Measurements from ENCODE around the gene PAQR3.

Gene PAQR3

GRCh38 chr4:78865451-78865850 is 73.8 kb downstream of the PAQR3 start:
- intact Hi-C loops (cut with DNase I): loop anchor here (10.0 kb wide), 1 partner anchor 91 kb away; the partner anchor contains the start of gene BMP2K
- no peak for DNase-seq

- intact Hi-C loops (cut with DNase I): loop anchor here (5.0 to 10.0 kb wide), 2 partner anchors 90 to 252 kb away; partner anchors contain the start of gene BMP2K
- DNase-seq: peak in 11 of 42 donors; percentile 11 to 67 (median 33)
Observed at GRCh38 chr4:78864405-78865024, 74.7 kb downstream of the PAQR3 start.

- intact Hi-C loops (cut with DNase I): loop anchor here (5.0 to 10.0 kb wide), 2 partner anchors 89 to 252 kb away; partner anchors contain the start of gene BMP2K
- DNase-seq: no peak
Observed at GRCh38 chr4:78863991-78864390, 75.2 kb downstream of the PAQR3 start.

GRCh38 chr4:78863254-78863869 is 75.9 kb downstream of the PAQR3 start:
- no peak for DNase-seq
- intact Hi-C loops (cut with DNase I): loop anchor here (5.0 to 10.0 kb wide), 2 partner anchors 89 to 251 kb away; partner anchors contain the start of gene BMP2K

- intact Hi-C loops (cut with DNase I): loop anchor here (5.0 to 10.0 kb wide), 2 partner anchors 88 to 250 kb away; partner anchors contain the start of gene BMP2K
- DNase-seq: no peak
Observed at GRCh38 chr4:78862314-78862737, 76.9 kb downstream of the PAQR3 start.
